SK-N-SH treated with all-trans-retinoic acid at 6 μM for 48 hours (cell line): ENCODE results near the gene LILRB3.

Experiments
- ESRRG ChIP-seq: fragments of 250-450 bp; sonication (Bioruptor Pico); IDR thresholded peaks from 2 replicates; pipeline ENCODE4 v1.6.1; 2021; ENCODE audit warnings: mild to moderate bottlenecking
- GLIS3 ChIP-seq: fragments of 250-450 bp; sonication (Bioruptor Pico); IDR thresholded peaks from 2 replicates; pipeline ENCODE4 v1.5.0; 2020; ENCODE audit warnings: mild to moderate bottlenecking, moderate library complexity
- ISL1 ChIP-seq: fragments of 250-450 bp; sonication (Bioruptor Pico); IDR thresholded peaks from 2 replicates; pipeline ENCODE4 v2.1.2; 2022; ENCODE audit warnings: mild to moderate bottlenecking, moderate library complexity
- PATZ1 ChIP-seq: fragments of 250-450 bp; sonication (Bioruptor Pico); IDR thresholded peaks from 2 replicates; pipeline ENCODE4 v1.8.0; 2020; ENCODE audit warnings: mild to moderate bottlenecking, moderate library complexity, borderline replicate concordance
- PPARA ChIP-seq: fragments of 250-450 bp; sonication (Bioruptor Pico); IDR thresholded peaks from 2 replicates; pipeline ENCODE4 v1.5.0; 2020; ENCODE audit warnings: mild to moderate bottlenecking, borderline replicate concordance
- RARB ChIP-seq: fragments of 250-450 bp; sonication (Bioruptor Pico); IDR thresholded peaks from 2 replicates; pipeline ENCODE4 v1.8.0; 2021; ENCODE audit warnings: mild to moderate bottlenecking, moderate library complexity
- SNAI2 ChIP-seq: fragments of 250-450 bp; sonication (Bioruptor Pico); IDR thresholded peaks from 2 replicates; pipeline ENCODE4 v1.5.0; 2020; ENCODE audit warnings: mild to moderate bottlenecking, moderate library complexity
- ZFP30 ChIP-seq: fragments of 450-650 bp; formaldehyde crosslinking; IDR thresholded peaks from 2 replicates; pipeline ENCODE4 v1.5.0; 2022; ENCODE audit warnings: mild to moderate bottlenecking, moderate library complexity
- ZNF565 ChIP-seq: fragments of 450-650 bp; formaldehyde crosslinking; conservative IDR thresholded peaks from 2 replicates; pipeline ENCODE4 v1.5.0; 2020; ENCODE audit warnings: low read depth, mild to moderate bottlenecking, moderate library complexity
- ZNF70 ChIP-seq: fragments of 450-650 bp; formaldehyde crosslinking; IDR thresholded peaks from 2 replicates; pipeline ENCODE4 v1.5.0; 2020; ENCODE audit warnings: mild to moderate bottlenecking, moderate library complexity
- TF ChIP-seq, protein P1 (sequence below): fragments of 250-450 bp; sonication (Bioruptor Pico); IDR thresholded peaks from 2 replicates; pipeline ENCODE4 v1.8.0; 2021; ENCODE audit warnings: low read depth, mild to moderate bottlenecking, moderate library complexity, borderline replicate concordance
- TF ChIP-seq, protein P2 (sequence below): fragments of 250-450 bp; sonication (Bioruptor Pico); IDR thresholded peaks from 2 replicates; pipeline ENCODE4 v1.5.1; 2020; ENCODE audit warnings: low read depth, mild to moderate bottlenecking, moderate library complexity

- TF ChIP-seq SNAI2 (CRISPR knock-in tag) (no peak), PATZ1 (CRISPR knock-in tag) (no peak), ESRRG (CRISPR knock-in tag) (no peak), PPARA (no peak), ZFP30 (CRISPR knock-in tag) (no peak), ZNF565 (CRISPR knock-in tag) (no peak), ZNF70 (CRISPR knock-in tag) (no peak), GLIS3 (CRISPR knock-in tag) (no peak), ISL1 (CRISPR knock-in tag) (no peak), RARB (CRISPR knock-in tag) (no peak)
- TF ChIP-seq, protein P1, sequence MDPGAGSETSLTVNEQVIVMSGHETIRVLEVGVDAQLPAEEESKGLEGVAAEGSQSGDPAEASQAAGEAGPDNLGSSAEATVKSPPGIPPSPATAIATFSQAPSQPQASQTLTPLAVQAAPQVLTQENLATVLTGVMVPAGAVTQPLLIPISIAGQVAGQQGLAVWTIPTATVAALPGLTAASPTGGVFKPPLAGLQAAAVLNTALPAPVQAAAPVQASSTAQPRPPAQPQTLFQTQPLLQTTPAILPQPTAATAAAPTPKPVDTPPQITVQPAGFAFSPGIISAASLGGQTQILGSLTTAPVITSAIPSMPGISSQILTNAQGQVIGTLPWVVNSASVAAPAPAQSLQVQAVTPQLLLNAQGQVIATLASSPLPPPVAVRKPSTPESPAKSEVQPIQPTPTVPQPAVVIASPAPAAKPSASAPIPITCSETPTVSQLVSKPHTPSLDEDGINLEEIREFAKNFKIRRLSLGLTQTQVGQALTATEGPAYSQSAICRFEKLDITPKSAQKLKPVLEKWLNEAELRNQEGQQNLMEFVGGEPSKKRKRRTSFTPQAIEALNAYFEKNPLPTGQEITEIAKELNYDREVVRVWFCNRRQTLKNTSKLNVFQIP (CRISPR knock-in tag) = no peak
- TF ChIP-seq, protein P2, sequence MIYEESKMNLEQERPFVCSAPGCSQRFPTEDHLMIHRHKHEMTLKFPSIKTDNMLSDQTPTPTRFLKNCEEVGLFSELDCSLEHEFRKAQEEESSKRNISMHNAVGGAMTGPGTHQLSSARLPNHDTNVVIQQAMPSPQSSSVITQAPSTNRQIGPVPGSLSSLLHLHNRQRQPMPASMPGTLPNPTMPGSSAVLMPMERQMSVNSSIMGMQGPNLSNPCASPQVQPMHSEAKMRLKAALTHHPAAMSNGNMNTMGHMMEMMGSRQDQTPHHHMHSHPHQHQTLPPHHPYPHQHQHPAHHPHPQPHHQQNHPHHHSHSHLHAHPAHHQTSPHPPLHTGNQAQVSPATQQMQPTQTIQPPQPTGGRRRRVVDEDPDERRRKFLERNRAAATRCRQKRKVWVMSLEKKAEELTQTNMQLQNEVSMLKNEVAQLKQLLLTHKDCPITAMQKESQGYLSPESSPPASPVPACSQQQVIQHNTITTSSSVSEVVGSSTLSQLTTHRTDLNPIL (CRISPR knock-in tag) = no peak
Observed at GRCh38 chr19:54271106-54271505, 48.3 kb upstream of the LILRB3 start.
